Measurements from ENCODE around the gene PJVK. TPM values are rescaled to one million over a fixed set of nuclear protein-coding genes. Genes with fewer than 3 reads are reported as not detected.

The PJVK gene
- total RNA-seq, 1 experiment from 2014 or later: 2.6 TPM

GRCh38 chr2:178426388-178426787 lies 24.8 kb upstream of the PJVK start:
- DNase-seq (ENCODE audit: low read depth, low spot score) (no peak), ATAC-seq (no peak; the same call in 1 of the 2 replicates)
- Histone ChIP-seq H4K20me1 (ENCODE audit: insufficient read depth) (no peaks in the 10 kb centered on the region), H3K9me3 (ENCODE audit: control insufficient read depth in 1 of 2, insufficient read depth in 1 of 2, low read depth in 1 of 2, low read length in 2 of 2) (no peaks in the 10 kb centered on the region), H3K36me3 (ENCODE audit: control insufficient read depth in 1 of 2, insufficient read depth in 2 of 2, low read length in 2 of 2) (peaks cover 4% of the 10 kb centered on the region in 2 experiments; a peak in 2 of 4 replicates), H3K4me1 (ENCODE audit: control insufficient read depth in 1 of 2, insufficient read depth in 2 of 2, low read length in 2 of 2) (peaks cover 0 to 5% of the 10 kb centered on the region in 2 experiments; a peak in 1 of 4 replicates), H3K79me2 (ENCODE audit: insufficient read depth, low read length) (no peaks in the 10 kb centered on the region), H3K27me3 (ENCODE audit: insufficient read depth, low read length) (no peaks in the 10 kb centered on the region), H3K9ac (ENCODE audit: low read length) (no peak overlapping the region), H3K4me2 (ENCODE audit: low read length) (no peak overlapping the region), H3K4me3 (replicated peaks in 1 of 2; ENCODE audit: low read depth in 1 of 2, low read length in 2 of 2) (no peak overlapping the region), H3K9me2 (ENCODE audit: insufficient read depth) (no peaks in the 10 kb centered on the region), H2AFZ (ENCODE audit: low read depth, low read length, poor library complexity, severe bottlenecking) (no peak overlapping the region), H3K27ac (ENCODE audit: low read depth, low read length) (no peak overlapping the region)
- ChIA-PET RAD21 (ENCODE audit: low non-redundant PET in 1 of 2, low total read pairs in 2 of 2, uncharacterized antibody in 2 of 2, unreplicated experiment in 2 of 2) (no interaction called here), POLR2A (interaction anchor here (1.6 kb wide), 1 partner anchor 25 kb away, joined by 4 read pairs; the partner anchor contains the start of genes PJVK and PRKRA), CTCF (interaction anchor here (1.0 kb wide), 1 partner anchor 12 kb away, joined by 3 read pairs; no protein-coding TSS in a partner anchor)
- no TSS peak for BruUV-seq (replicated peaks)
- TF ChIP-seq CBX3 (IDR thresholded peaks at IDR 0.05; ENCODE audit: low read depth): no peak
- intact Hi-C loops (cut with micrococcal nuclease): no loop called here

GRCh38 chr2:178427458-178427857 lies 23.7 kb upstream of the PJVK start:
- no peak overlapping the region for H3K4me2 ChIP-seq (ENCODE audit: low read length)
- no peaks in the 10 kb centered on the region for H3K79me2 ChIP-seq (ENCODE audit: insufficient read depth, low read length)
- H3K9ac ChIP-seq (ENCODE audit: low read length): no peak overlapping the region
- no peaks in the 10 kb centered on the region for H3K9me3 ChIP-seq (ENCODE audit: control insufficient read depth in 1 of 2, insufficient read depth in 1 of 2, low read depth in 1 of 2, low read length in 2 of 2)
- no peaks in the 10 kb centered on the region for H3K27me3 ChIP-seq (ENCODE audit: insufficient read depth, low read length)
- POLR2A ChIA-PET: no interaction called here
- H3K27ac ChIP-seq (ENCODE audit: low read depth, low read length): no peak overlapping the region
- H3K4me1 ChIP-seq (ENCODE audit: control insufficient read depth in 1 of 2, insufficient read depth in 2 of 2, low read length in 2 of 2): peaks cover 0 to 5% of the 10 kb centered on the region in 2 experiments; a peak in 1 of 4 replicates
- CTCF ChIA-PET: interaction anchor here (2.3 kb wide), 1 partner anchor 13 kb away, joined by 9 read pairs; no protein-coding TSS in a partner anchor
- RAD21 ChIA-PET (ENCODE audit: low non-redundant PET in 1 of 2, low total read pairs in 2 of 2, uncharacterized antibody in 2 of 2, unreplicated experiment in 2 of 2): no interaction called here
- ATAC-seq: no peak
- H2AFZ ChIP-seq (ENCODE audit: low read depth, low read length, poor library complexity, severe bottlenecking): no peak overlapping the region
- intact Hi-C loops (cut with micrococcal nuclease): no loop called here
- no TSS peak for BruUV-seq (replicated peaks)
- H4K20me1 ChIP-seq (ENCODE audit: insufficient read depth): no peaks in the 10 kb centered on the region
- H3K9me2 ChIP-seq (ENCODE audit: insufficient read depth): no peaks in the 10 kb centered on the region
- H3K4me3 ChIP-seq (replicated peaks in 1 of 2; ENCODE audit: low read depth in 1 of 2, low read length in 2 of 2): no peak overlapping the region
- DNase-seq (ENCODE audit: low read depth, low spot score): no peak
- H3K36me3 ChIP-seq (ENCODE audit: control insufficient read depth in 1 of 2, insufficient read depth in 2 of 2, low read length in 2 of 2): peaks cover 10 to 13% of the 10 kb centered on the region in 2 experiments; a peak in 3 of 4 replicates
- TF ChIP-seq POLR2A (IDR thresholded peaks at IDR 0.05; ENCODE audit: borderline replicate concordance, extremely low read depth, insufficient read depth, insufficient read length) (no peak), JUND (IDR thresholded peaks at IDR 0.05) (no peak), EZH2phosphoT487 (IDR thresholded peaks at IDR 0.05; ENCODE audit: borderline replicate concordance) (no peak), YY1 (IDR thresholded peaks at IDR 0.05; ENCODE audit: extremely low read depth, insufficient replicate concordance, low read depth, low read length) (no peak), ZNF274 (IDR thresholded peaks at IDR 0.05; ENCODE audit: low read depth, low read length) (no peak), POLR2AphosphoS5 (IDR thresholded peaks at IDR 0.05; ENCODE audit: low read depth, low read length) (no peak), TCF7L2 (IDR thresholded peaks at IDR 0.05; ENCODE audit: borderline replicate concordance, extremely low read depth, insufficient read depth, insufficient read length) (no peak), SRF (IDR thresholded peaks at IDR 0.05; ENCODE audit: low read depth) (no peak), ELF1 (IDR thresholded peaks at IDR 0.05; ENCODE audit: borderline replicate concordance, low read depth) (no peak), EGR1 (IDR thresholded peaks at IDR 0.05; ENCODE audit: low read depth) (no peak), RAD21 (IDR thresholded peaks at IDR 0.05; ENCODE audit: low read depth) (no peak), EZH2 (IDR thresholded peaks at IDR 0.05) (no peak), ATF3 (IDR thresholded peaks at IDR 0.05) (no peak)
- TF ChIP-seq, protein P1, sequence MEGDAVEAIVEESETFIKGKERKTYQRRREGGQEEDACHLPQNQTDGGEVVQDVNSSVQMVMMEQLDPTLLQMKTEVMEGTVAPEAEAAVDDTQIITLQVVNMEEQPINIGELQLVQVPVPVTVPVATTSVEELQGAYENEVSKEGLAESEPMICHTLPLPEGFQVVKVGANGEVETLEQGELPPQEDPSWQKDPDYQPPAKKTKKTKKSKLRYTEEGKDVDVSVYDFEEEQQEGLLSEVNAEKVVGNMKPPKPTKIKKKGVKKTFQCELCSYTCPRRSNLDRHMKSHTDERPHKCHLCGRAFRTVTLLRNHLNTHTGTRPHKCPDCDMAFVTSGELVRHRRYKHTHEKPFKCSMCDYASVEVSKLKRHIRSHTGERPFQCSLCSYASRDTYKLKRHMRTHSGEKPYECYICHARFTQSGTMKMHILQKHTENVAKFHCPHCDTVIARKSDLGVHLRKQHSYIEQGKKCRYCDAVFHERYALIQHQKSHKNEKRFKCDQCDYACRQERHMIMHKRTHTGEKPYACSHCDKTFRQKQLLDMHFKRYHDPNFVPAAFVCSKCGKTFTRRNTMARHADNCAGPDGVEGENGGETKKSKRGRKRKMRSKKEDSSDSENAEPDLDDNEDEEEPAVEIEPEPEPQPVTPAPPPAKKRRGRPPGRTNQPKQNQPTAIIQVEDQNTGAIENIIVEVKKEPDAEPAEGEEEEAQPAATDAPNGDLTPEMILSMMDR (IDR thresholded peaks at IDR 0.05 in 2 of 3, conservative IDR thresholded peaks at IDR 0.05 in 1 of 3; ENCODE audit: borderline replicate concordance in 1 of 3, insufficient read depth in 1 of 3, low read depth in 2 of 3, low read length in 2 of 3): no peak
- TF ChIP-seq, protein P2, sequence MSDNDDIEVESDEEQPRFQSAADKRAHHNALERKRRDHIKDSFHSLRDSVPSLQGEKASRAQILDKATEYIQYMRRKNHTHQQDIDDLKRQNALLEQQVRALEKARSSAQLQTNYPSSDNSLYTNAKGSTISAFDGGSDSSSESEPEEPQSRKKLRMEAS (IDR thresholded peaks at IDR 0.05): no peak
- TF ChIP-seq, protein P3, sequence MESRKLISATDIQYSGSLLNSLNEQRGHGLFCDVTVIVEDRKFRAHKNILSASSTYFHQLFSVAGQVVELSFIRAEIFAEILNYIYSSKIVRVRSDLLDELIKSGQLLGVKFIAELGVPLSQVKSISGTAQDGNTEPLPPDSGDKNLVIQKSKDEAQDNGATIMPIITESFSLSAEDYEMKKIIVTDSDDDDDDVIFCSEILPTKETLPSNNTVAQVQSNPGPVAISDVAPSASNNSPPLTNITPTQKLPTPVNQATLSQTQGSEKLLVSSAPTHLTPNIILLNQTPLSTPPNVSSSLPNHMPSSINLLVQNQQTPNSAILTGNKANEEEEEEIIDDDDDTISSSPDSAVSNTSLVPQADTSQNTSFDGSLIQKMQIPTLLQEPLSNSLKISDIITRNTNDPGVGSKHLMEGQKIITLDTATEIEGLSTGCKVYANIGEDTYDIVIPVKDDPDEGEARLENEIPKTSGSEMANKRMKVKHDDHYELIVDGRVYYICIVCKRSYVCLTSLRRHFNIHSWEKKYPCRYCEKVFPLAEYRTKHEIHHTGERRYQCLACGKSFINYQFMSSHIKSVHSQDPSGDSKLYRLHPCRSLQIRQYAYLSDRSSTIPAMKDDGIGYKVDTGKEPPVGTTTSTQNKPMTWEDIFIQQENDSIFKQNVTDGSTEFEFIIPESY (IDR thresholded peaks at IDR 0.05; ENCODE audit: extremely low read depth, insufficient replicate concordance, low read length): no peak
